ENCODE results near the gene TECTA.
"Not testable (repeated sequence)": the region's sequence is repeated elsewhere in the genome, so short reads cannot be mapped to it uniquely, and the experiment has no call there.

The TECTA gene

DNA sequence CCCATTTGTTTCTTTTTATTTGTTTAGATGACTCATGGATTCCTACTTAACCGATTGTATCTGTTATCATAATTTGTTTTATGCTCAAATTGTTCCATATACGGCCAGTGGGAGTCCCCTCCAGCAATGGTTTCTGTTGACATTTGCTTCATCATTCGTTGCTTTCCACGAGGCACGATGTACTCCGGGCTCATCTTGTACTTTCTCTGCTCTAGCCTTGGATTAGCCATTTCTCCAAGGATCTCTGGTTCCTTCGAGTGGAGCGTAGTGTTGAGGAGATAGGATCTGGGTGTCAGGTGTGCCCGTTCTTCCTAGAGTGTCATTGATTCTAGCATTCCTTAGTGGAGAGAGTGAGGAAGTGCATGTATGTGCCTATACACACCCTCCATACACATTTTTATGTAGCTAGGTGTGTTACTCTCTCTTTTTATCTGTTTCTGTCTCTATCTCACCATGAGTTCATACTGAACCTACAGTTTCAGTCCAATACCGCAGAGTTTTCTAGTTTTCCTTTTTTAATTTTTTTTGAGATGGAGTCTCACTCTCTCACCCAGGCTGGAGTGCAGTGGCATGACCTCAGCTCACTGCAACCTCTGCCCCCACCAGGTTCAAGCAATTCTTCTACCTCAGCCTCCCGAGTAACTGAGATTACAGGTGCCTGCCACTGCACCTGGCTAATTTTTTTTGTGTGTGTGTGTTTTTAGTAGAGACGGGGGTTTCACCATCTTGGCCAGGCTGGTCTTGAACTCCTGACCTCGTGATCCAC, 31.4 kb downstream of the TECTA start:
- no peak for DNase-seq

DNA sequence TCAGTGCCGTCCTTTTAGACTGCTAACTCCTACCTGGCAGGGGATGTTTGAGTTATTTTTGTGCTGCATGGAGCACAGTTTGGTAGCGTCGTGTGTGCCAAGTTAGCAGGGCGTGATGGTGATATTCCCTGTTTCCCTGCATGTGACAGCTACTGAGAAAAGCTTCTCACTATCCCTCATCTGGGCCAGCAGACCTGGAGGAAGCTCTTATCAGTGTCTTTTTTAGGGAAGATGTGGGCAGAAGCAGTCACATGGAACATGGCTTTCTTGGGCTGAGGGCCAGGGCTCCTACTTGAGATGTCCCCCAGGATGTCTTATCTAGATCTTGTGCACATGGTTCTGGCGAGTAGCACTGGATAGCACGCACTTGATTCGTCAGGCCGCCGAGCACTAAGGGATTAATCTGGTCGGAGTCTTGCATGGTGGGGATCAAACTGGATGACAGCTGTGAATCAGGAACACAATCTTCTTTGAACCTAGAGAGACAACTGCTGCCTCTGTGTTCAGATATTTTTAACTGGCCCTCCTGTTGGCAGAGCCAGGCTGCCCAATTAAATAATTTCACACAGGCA, 33.8 kb downstream of the TECTA start:
- DNase-seq, result no peak

DNA sequence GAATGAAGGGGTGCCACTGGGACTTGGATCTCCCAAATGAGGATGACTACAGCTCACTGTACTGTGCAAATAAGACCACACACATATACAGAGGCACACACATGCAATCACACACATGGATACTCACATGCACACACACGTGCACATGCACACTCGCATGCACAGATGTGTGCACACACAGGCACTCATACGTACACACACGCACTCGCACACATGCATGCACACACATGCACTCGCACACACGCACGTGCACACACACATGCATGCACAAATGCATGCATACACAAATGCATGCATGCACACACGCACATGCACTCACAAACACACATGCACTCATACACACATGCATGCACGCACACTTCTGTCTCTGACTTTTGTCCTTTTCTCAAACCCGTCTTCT, 36.0 kb downstream of the TECTA start:
- DNase-seq, result no peak

DNA sequence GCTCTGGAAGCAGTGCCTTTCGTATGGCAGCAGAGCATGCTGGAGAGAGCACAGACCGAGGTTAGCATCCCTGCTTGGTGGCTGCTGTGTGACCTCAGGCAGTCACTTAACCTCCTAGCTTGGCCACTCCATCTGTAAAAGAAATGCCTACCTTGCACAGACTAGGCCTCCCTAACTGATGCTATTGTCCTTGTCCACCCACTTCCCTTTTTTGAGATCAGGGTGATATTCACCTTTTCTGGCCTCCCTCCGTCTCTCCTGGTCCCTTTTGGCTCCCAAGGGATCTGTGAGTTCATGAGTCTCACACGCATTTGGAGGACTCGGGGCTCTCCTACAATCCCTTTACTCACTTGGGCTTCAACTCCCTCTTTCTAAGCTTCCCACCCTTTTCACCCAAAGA, 37.2 kb downstream of the TECTA start:
- no peak for DNase-seq

DNA sequence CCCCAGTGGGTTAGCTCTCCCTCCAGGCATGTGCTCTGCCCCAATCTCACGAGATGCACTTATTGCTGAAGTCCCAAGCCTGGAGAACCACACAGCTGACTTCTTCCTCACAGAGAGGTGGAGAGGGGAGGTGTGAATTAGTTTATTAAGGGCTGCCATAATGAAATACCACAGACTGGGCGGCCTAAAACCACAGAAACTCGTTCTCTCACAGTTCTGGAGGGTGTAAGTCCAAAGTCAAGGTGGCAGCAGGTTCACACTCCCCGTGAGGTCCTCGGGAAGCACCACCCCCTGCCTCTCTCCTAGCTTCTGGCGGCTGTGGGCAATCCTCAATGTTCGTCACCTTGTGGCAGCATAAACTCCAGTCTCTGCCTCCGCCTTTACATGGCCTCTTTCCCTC, 39.3 kb downstream of the TECTA start:
- DNase-seq, result no peak

DNA sequence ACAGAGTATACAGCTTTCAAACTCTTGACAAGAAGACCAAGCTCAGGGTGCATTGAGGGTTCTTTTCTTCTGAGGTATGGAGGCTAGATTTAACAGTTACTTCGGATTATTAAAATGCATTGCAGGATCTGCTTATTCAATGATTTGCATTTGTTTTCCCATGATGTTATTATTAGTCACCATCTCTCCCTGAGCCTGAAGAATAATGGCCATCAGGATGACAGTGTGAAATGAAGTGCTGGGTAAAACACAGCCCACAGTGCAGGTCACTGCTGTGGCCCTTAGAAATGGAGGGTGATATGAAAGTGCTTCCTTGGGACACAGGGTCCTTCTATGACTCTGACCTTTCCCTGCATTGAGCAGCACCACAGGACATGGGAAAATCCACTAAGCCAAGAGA, 40.0 kb downstream of the TECTA start:
- DNase-seq, result no peak

DNA sequence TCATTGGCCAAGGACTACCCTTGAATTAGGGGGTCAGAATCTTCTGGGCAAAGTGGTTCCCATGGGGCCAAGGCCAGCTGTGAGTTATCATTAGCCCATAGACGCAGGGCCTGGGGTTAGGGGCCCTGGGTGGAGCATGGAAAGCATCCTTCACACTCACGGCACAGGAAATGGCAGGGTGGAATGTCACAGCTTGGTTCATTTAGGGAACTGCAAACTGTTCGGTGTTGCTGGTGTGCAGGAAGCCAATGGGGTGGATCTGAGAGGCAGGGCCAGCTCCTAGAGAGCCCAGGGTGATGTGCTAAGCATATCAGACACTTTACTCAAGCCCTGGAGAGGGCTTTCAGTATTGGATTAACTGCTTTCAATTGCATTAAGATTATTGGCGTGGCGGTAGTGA, 42.9 kb downstream of the TECTA start:
- no peak for DNase-seq

DNA sequence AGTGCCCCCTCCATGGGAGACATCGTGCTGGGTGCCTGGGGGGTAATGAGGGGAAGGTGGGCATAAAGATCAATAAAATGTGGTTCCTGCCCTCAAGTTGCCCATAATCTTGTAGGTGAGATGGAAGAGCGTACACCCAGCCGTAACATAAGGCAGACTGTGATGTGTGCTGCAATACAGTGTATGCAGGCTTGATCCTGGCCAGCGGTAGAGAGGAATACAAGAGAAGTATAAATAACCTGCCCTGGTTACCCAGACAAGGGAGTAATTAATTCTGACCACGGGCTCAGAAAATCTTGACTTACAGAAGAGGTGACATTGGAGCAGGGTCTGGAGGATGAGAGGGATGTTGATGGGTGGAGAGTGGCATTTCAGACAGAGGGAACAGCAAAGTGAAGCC, 43.7 kb downstream of the TECTA start:
- DNase-seq, result no peak

DNA sequence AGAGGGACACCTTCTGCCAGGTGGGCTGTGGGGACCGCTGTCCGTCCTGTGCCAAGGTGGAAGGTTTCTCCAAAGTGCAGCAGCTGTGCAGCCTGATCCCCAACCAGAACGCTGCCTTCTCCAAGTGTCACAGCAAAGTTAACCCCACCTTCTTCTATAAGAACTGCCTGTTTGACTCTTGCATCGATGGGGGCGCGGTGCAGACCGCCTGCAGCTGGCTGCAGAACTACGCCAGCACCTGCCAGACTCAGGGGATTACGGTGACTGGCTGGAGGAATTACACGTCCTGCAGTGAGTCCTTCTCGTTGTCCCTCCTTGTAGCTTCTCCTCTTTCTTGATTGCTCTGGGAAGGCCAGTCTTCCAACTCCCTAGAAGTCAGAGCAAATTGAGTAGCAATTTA, 44.8 kb downstream of the TECTA start:
- no peak for DNase-seq

DNA sequence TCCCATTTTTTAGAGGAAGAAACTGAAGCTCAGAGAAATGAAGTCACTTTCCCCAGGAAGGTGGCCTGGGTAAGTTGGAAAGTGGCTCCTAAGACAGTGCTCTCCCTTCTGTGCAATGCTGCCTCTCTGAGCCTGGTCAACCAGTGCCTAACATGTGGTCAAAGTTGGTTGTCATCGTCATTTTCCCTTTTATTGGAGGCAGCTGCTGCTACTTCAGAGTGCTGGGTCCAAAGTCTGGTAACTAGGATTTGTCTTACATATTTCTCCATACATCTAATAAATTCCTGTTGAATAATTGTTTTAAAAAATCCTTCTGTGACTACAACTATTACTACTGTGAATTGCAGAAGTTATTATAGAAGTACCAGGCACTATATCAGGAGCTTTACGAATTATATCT, 48.1 kb downstream of the TECTA start:
- no peak for DNase-seq

DNA sequence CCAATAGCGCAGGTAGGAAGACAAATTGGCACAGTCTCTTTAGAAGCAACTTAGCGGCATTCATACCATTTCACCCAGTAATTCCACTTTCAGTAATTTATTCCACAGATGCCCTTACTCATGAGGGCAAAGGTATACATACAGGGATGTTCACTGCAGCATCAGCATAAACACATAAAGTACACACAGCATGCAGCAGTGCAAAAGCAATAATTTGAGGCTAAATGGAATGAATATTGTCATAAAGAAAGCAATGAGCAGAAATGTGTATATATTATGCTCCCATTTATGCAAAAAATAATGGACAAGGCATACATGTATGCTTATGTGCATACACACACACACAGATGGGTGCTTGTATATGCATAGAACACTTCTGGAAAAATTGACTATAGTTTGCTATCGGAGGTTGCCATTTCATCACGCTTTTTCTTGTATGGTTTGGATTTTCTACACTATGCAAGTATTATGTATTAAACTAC, 50.2 kb downstream of the TECTA start:
- no peak for DNase-seq

DNA sequence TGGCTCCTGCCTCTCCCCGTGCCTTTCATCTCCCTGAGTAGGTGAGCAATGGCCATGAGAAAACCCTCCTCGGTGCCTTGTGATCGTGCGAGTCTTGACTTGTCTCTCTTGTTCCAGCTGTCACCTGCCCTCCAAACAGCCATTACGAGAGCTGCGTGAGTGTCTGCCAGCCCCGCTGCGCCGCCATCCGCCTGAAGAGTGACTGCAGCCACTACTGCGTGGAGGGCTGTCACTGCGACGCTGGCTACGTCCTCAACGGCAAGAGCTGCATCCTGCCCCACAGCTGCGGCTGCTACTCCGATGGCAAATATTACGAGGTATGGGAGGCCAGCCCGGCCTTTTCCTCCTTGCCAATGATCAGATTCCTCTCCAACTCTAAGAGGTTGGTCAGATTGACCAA, 51.7 kb downstream of the TECTA start:
- no peak for DNase-seq

DNA sequence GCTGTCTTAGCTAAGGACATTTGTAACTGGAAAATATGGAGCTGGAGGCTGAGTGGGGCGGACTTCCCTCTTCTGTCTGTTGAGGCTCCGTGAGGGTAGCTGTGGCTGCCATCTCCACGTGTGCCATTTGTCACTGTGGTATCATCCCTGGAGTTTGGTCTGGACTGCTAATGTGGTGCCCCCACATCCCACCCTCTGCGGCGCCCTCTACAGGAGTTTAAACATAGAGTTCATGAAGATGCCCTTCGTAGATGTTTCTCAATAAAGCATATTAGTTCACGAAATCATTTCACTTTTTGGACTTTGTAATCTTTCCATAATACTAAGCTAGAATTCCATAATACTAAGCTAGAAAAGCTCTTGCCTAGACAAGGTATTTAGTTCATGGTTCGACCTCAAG, 52.4 kb downstream of the TECTA start:
- DNase-seq, result no peak

DNA sequence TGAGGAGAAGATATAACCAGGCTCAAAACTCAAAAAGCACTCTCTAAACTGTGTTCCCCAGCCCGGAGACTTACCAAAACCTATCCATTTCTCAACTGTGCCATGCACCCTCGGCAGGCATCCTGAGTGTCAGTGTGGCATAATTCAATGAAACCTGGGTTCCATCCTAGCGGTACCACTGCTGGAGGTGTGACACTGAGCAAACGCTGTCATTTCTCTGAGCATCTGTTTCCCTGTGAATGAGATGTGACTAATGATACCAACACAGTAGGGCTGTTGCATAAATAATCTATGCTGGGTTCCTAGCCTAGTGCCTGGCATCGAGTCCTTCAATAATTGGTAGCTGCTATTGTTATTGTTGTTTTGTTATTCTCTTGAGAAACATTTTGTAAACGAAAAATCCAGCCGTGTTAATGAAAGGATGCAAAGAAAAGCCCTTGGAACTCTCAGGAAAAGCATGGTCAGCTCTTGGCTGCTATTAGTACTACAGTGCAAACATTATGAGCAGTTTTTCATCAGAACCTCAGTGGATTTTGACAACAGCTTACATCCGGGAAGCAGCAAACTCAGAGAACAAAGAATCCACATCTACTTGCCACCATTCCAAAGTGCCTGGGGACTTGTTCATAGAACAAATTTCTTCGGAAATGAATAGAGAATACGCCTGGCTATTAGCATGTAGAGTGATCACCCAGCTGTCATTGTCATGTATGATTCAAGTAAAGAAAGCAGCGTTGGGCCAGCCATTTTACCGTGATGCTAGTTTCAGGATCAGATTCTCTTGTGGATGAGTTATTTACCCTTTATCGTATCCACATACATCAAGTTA, 53.7 kb downstream of the TECTA start:
- DNase-seq, result no peak

DNA sequence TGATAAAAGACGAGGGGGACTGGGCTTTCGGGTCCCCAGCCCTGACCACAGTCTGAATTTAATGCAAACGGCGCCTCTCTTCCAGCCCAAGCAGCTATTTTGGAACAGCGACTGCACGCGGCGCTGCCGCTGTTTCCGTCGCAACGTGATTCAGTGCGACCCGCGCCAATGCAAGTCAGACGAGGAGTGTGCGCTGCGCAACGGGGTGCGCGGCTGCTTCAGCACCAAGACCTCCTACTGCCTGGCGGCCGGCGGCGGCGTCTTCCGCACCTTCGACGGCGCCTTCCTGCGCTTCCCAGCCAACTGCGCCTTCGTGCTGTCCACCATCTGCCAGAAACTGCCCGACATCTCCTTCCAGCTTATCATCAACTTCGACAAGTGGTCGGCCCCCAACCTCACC, 56.7 kb downstream of the TECTA start:
- no peak for DNase-seq

DNA sequence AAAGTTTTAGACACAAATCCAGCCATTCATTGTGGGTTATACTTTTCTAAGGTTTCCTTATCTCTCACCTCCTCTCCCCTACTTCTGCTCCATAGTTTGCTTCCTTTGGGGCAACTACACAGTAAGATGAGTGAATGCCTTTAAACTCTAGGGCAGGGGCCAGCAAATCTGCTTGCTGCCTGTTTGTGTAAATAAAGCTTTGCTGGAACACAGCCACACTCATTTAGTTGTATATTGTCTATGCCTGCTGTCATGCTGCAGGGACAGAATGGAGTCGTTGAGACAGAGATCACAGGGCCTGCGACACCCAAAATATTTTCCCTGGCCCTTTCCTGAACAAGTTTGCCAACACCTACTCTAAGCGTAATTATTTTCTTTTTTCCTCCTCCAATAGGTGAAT, 58.7 kb downstream of the TECTA start:
- no peak for DNase-seq

DNA sequence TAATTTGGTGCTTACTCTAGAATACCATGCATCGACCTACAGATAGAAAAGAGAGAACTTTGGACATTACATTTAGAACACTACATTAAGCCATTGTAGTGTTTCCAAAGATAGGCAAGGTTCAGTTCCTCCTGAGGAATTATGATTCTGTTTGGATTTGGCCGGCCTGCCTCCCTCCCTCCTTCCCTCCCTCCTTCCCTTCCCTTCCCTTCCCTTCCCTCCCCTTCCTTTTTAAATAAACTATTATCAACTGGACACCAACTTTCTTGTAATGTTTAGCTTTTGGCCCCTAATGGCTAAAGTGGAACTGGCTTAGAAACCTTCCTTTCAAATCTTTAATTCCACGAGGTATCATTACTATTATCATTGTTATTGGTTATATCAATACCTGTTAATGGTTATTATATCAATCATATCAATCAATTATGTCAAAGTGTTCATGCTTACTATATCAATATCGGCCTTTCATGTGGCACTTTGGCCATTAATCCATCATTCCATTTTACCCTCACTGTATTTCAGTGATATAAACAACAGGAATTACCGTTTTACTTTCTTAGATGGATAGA, 60.4 kb downstream of the TECTA start:
- no peak for DNase-seq

DNA sequence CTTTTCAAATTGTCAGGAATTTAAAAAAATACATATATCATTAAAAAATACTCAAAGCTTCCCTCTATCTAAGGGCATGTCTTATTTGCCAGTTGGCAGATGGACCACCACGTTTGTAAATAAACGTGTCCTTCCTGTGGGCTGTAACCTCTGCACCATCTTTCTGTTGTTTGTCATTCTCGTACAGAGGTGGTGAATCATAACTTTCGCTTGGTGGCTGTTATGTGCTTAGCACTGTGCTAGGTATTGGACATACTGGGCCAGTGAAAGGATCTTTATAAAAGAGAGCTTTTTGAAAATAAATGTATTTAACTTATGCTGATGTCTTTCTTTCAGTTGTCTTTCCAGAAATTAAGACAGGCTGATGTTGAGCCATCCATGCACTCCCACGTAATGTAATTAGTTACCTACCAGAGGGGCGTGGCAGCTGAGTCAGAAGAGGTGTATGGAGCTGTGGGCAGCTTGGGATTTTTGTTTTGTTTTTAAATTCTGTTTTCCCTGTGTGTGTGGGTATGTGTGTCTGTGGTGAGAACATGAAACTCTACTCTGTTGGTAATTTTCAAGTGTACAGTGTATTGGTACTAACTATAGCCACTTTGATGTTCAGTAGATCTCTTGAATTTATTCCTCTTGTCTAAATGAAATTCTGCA, 62.7 kb downstream of the TECTA start:
- no peak for DNase-seq

DNA sequence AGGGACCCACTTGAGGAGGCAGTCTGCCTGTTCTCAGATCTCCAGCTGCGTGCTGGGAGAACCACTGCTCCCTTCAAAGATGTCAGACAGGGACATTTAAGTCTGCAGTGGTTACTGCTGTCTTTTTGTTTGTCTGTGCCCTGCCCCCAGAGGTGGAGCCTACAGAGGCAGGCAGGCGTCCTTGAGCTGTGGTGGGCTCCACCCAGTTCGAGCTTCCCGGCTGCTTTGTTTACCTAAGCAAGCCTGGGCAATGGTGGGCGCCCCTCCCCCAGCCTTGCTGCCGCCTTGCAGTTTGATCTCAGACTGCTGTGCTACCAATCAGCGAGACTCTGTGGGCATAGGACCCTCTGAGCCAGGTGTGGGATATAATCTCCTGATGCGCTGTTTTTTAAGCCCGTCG, 76.6 kb downstream of the TECTA start:
- not testable (repeated sequence) for DNase-seq

DNA sequence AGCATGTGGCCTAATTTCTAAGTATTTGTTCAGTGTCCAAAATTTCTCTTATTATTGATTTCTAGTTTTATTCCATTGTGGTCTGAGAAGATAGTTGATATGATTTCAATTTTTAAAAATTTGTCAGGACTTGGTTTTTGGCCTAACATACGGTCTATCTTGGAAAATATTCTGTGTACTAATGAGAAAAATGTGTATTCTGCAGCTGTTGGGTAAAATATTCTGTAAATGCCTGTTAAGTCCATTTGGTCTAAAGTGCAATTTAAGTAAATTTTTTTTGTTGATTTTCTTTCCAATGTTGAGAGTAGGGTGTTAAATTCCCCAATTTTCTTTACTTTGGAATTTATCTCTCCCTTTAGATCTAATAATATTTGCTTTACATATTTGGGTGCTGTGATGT, 78.3 kb downstream of the TECTA start:
- no peak for DNase-seq

DNA sequence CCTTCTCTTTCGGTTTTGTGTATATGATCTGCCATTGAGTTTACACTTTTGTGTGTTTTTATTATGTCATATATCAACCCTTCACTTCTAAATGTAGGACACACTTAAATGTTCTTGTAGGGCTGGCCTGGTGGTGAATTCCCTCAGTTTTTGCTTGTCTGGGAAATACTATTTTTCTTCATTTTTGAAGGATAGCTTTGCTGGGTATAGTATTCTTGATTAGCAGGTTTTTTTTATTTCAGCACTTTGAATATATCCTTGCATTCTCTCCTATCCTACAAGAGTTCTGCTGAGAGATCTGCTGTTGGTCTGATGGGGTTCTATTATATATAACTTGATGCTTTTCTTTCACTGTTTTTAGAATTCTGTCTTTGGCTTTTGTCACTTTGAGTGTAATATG, 79.1 kb downstream of the TECTA start:
- DNase-seq, result no peak

DNA sequence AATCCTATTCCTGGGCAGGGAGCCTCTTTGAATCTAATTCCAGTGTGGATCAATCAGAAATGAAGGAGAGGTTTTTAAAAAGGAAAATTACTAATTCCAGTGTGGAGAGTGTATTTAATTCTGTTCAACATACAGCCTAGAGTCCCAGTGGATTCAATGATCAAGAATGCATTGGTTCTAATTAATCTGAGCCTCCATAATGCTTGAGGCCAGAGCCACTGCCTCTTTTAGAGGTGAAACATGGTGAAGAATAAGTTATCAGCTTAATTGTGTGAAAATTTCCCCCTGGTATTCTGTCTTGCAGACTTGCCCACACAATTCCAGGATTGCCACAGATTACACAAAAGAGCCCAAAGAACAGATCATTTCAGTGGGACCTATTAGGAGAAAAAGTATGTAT, 87.7 kb downstream of the TECTA start:
- no peak for DNase-seq

DNA sequence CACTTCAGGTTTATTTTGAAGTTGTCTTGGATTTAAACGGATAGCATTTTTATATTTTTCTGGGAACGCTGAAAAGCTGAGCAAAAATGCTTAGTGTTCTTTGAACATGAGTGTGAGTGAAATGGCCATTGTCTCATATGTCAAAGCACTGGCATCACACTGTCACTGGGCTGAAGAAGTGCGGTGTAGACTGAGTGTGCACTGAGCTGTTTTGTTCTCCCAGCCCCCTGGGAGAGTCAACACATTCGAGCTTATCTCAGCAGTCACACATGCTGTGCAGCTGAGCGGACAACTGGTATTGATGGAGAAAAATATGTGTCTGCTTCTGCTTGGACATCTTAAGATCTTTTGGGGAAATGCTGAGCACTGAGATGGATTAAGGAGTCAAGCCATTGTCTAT, 90.8 kb downstream of the TECTA start:
- no peak for DNase-seq
